Aorta (tissue), 5 donors: ENCODE results near the gene LAMC3. TPM values are rescaled to one million over a fixed set of nuclear protein-coding genes. Genes with fewer than 3 reads are reported as not detected.

ENCODE experiments used
- ATAC-seq: fragments of 200-7000 bp; cut with Tn5 transposase; one replicate; pipeline ENCODE4 v1.9.1; 2022; ENCODE audit warnings: moderate library complexity; ENCODE audit not compliant: low FRiP score
- DNase-seq, 2 donors: peaks; one replicate each; pipeline ENCODE4 v3.0.0-alpha.2; 2020
- H3K27ac ChIP-seq, 2 donors: one replicate each; pipeline ENCODE4 v1.5.1; 2013; ENCODE audit warnings: low read length in 2 of 2, mild to moderate bottlenecking in 2 of 2, moderate library complexity in 2 of 2, control low read depth in 1 of 2, inconsistent platforms in 1 of 2, low read depth in 1 of 2
- H3K27me3 ChIP-seq, 2 donors: one replicate each; pipeline ENCODE4 v1.6.1; 2013; ENCODE audit warnings: control low read depth in 1 of 2, low read length in 1 of 2, mild to moderate bottlenecking in 1 of 2, moderate library complexity in 1 of 2; ENCODE audit not compliant: insufficient read depth in 2 of 2, control insufficient read depth in 1 of 2
- H3K36me3 ChIP-seq, 2 donors: one replicate each; pipeline ENCODE4 v1.6.1; 2013; ENCODE audit warnings: control low read depth in 1 of 2, low read length in 1 of 2, mild to moderate bottlenecking in 1 of 2; ENCODE audit not compliant: insufficient read depth in 2 of 2, control insufficient read depth in 1 of 2
- H3K4me1 ChIP-seq, 2 donors: one replicate each; pipeline ENCODE4 v1.6.1; 2013; ENCODE audit warnings: low read length in 2 of 2, control low read depth in 1 of 2, mild to moderate bottlenecking in 1 of 2, moderate library complexity in 1 of 2; ENCODE audit not compliant: insufficient read depth in 2 of 2, control insufficient read depth in 1 of 2
- H3K4me3 ChIP-seq, 2 donors: one replicate each; pipeline ENCODE4 v1.5.1; 2013; ENCODE audit warnings: low read length in 2 of 2, control low read depth in 1 of 2, mild to moderate bottlenecking in 1 of 2
- H3K9me3 ChIP-seq: one replicate; pipeline ENCODE4 v1.6.1; 2013; ENCODE audit warnings: mild to moderate bottlenecking, low read length; ENCODE audit not compliant: control insufficient read depth
- WGBS, 2 donors: extraction: QIAGEN DNeasy Blood & Tissue Kit; methylation state at CpG; one replicate each; pipeline ENCODE4 v1.1.7; 2013; 5-methylcytosine and 5-hydroxymethylcytosine counted together
- intact Hi-C, 2 donors: fragments of 100-400 bp; cut with DNase I; formaldehyde crosslinking; loops; one replicate each; pipeline versions ENCODE4 v1.14.2 to v1.15.0; 2022
- polyA plus RNA-seq, 2 donors: library from polyadenylated mRNA; stranded (reverse); fragments of 200-250 nt; gene quantifications; one replicate each; pipeline ENCODE4 v1.2.3, GENCODE V29; 2013
- total RNA-seq, 2 donors: library from RNA; stranded (reverse); fragmentation: NEBNext Ultra II Directional; extraction: Animal tissue kit (Norgen Biotek cat#: 25700); gene quantifications; one replicate each; pipeline ENCODE4 v1.2.1, GENCODE V29; 2021
- donor health status: healthy with polysubstance abuse.
- donor health status: Bipolar disorder and iron deficiency.
- donor health status: DM: no; HTN: no; CAD: no.
- donor health status: DM: no; HTN: no; CAD: no.
- donor health status: DM: yes; HTN: yes; CAD: no.

LAMC3 gene
- total and polyA plus RNA-seq, 4 donors = 0.32 to 1.3 (median 0.74) TPM

GRCh38 chr9:131122158-131122557 is 113.2 kb downstream of the LAMC3 start:
- ATAC-seq (no peak), DNase-seq (no peak)
- intact Hi-C loops = no loop called here
- 82 to 100% methylated on average over 2 of the region's 2 CpGs for WGBS, 2 donors
- no peak overlapping the region for H3K4me3 ChIP-seq
- H3K27me3 ChIP-seq = no peaks in the 10 kb centered on the region
- H3K4me1 ChIP-seq = no peaks in the 10 kb centered on the region
- H3K27ac ChIP-seq = no peak overlapping the region
- H3K9me3 ChIP-seq = no peaks in the 10 kb centered on the region
- H3K36me3 ChIP-seq = no peaks in the 10 kb centered on the region

- ATAC-seq (peak; percentile 26), DNase-seq (no peak)
- intact Hi-C loops = loop anchor here in 1 of 2 donors (5.0 kb wide), 1 partner anchor 68 kb away; no protein-coding TSS in a partner anchor
- H3K27ac ChIP-seq = peak overlapping the region in 1 of 2 donors; percentile 13
- H3K9me3 ChIP-seq = no peaks in the 10 kb centered on the region
- peaks cover 0 to 3% of the 10 kb centered on the region in 2 donors for H3K36me3 ChIP-seq
- 1 to 2% methylated on average over 7 of the region's 7 CpGs for WGBS, 2 donors
- no peaks in the 10 kb centered on the region for H3K4me1 ChIP-seq
- no peaks in the 10 kb centered on the region for H3K27me3 ChIP-seq
- H3K4me3 ChIP-seq = peak overlapping the region; percentile 54 to 63
Observed at GRCh38 chr9:131125038-131125287, 116.0 kb downstream of the LAMC3 start.

GRCh38 chr9:131125288-131126058 is 116.5 kb downstream of the LAMC3 start, which contains the start of gene NUP214:
TSS of gene NUP214 (plus strand) at chr9:131125586. CDS start at chr9:131125705, 119 bp downstream.
- Histone ChIP-seq H3K36me3 (peaks cover 0 to 3% of the 10 kb centered on the region in 2 donors), H3K27ac (peak within 1 kb of the TSS in 1 of 2 donors; percentile 58), H3K27me3 (no peaks in the 10 kb centered on the region), H3K9me3 (no peaks in the 10 kb centered on the region), H3K4me3 (peak within 1 kb of the TSS; percentile 64 to 72), H3K4me1 (no peaks in the 10 kb centered on the region)
- 0% methylated on average over 61 of the region's 61 CpGs for WGBS, 2 donors
- peak; percentile 100 for ATAC-seq
- intact Hi-C loops = loop anchor here in 1 of 2 donors (5.0 kb wide), 1 partner anchor 68 kb away; no protein-coding TSS in a partner anchor
- DNase-seq = peak; percentile 99 to 100

- Histone ChIP-seq H3K4me3 (peak overlapping the region; percentile 64 to 72), H3K36me3 (peaks cover 2 to 3% of the 10 kb centered on the region in 2 donors), H3K27me3 (no peaks in the 10 kb centered on the region), H3K27ac (peak overlapping the region in 1 of 2 donors; percentile 58), H3K9me3 (no peaks in the 10 kb centered on the region), H3K4me1 (no peaks in the 10 kb centered on the region)
- ATAC-seq (no peak), DNase-seq (no peak)
- 1 to 2% methylated on average over 11 of the region's 11 CpGs for WGBS, 2 donors
- intact Hi-C loops = loop anchor here in 1 of 2 donors (5.0 kb wide), 1 partner anchor 69 kb away; no protein-coding TSS in a partner anchor
Observed at GRCh38 chr9:131126059-131126426, 117.1 kb downstream of the LAMC3 start.

GRCh38 chr9:131129183-131129582 is 120.2 kb downstream of the LAMC3 start:
- Histone ChIP-seq H3K27me3 (no peaks in the 10 kb centered on the region), H3K4me1 (no peaks in the 10 kb centered on the region), H3K36me3 (peaks cover 7 to 14% of the 10 kb centered on the region in 2 donors), H3K27ac (no peak overlapping the region), H3K9me3 (no peaks in the 10 kb centered on the region), H3K4me3 (no peak overlapping the region)
- ATAC-seq = no peak
- WGBS, 2 donors = 75 to 77% methylated on average over 3 of the region's 3 CpGs
- intact Hi-C loops = loop anchor here in 1 of 2 donors (5.0 kb wide), 1 partner anchor 72 kb away; no protein-coding TSS in a partner anchor
- DNase-seq = no peak

- Histone ChIP-seq H3K27ac (no peak overlapping the region), H3K4me1 (no peaks in the 10 kb centered on the region), H3K4me3 (no peak overlapping the region), H3K9me3 (no peaks in the 10 kb centered on the region), H3K36me3 (peaks cover 15 to 20% of the 10 kb centered on the region in 2 donors), H3K27me3 (no peaks in the 10 kb centered on the region)
- DNase-seq = no peak
- 93 to 98% methylated on average over 2 of the region's 2 CpGs for WGBS, 2 donors
- no peak for ATAC-seq
- intact Hi-C loops = no loop called here
Observed at GRCh38 chr9:131138676-131139075, 129.7 kb downstream of the LAMC3 start.

GRCh38 chr9:131140112-131140511 is 131.1 kb downstream of the LAMC3 start:
- WGBS, 2 donors = 90 to 91% methylated on average over 4 of the region's 4 CpGs
- no peaks in the 10 kb centered on the region for H3K9me3 ChIP-seq
- no peak overlapping the region for H3K4me3 ChIP-seq
- no peaks in the 10 kb centered on the region for H3K4me1 ChIP-seq
- intact Hi-C loops = no loop called here
- H3K36me3 ChIP-seq = peaks cover 17% of the 10 kb centered on the region in 2 donors
- no peak for ATAC-seq
- no peak overlapping the region for H3K27ac ChIP-seq
- H3K27me3 ChIP-seq = no peaks in the 10 kb centered on the region
- no peak for DNase-seq

- Histone ChIP-seq H3K27me3 (no peaks in the 10 kb centered on the region), H3K27ac (no peak overlapping the region), H3K9me3 (no peaks in the 10 kb centered on the region), H3K36me3 (peaks cover 14 to 17% of the 10 kb centered on the region in 2 donors), H3K4me1 (no peaks in the 10 kb centered on the region), H3K4me3 (no peak overlapping the region)
- DNase-seq (no peak), ATAC-seq (no peak)
- 94 to 96% methylated on average over 3 of the region's 3 CpGs for WGBS, 2 donors
- intact Hi-C loops = no loop called here
Observed at GRCh38 chr9:131140550-131140949, 131.6 kb downstream of the LAMC3 start.

GRCh38 chr9:131142160-131142559 is 133.2 kb downstream of the LAMC3 start:
- H3K9me3 ChIP-seq = no peaks in the 10 kb centered on the region
- H3K27me3 ChIP-seq = no peaks in the 10 kb centered on the region
- 85 to 92% methylated on average over 3 of the region's 3 CpGs for WGBS, 2 donors
- ATAC-seq = no peak
- intact Hi-C loops = no loop called here
- DNase-seq = no peak
- H3K4me1 ChIP-seq = no peaks in the 10 kb centered on the region
- no peak overlapping the region for H3K27ac ChIP-seq
- H3K36me3 ChIP-seq = peaks cover 16 to 17% of the 10 kb centered on the region in 2 donors
- no peak overlapping the region for H3K4me3 ChIP-seq
